HG03378 (cell line): ENCODE data around the gene SIN3B.

Experiments used
- ATAC-seq: cut with Tn5 transposase; IDR thresholded peaks from one replicate; pipeline ENCODE4 v1.9.1; 2021; ENCODE audit warnings: mild to moderate bottlenecking, moderate library complexity; ENCODE audit not compliant: unreplicated experiment

Gene SIN3B

GRCh38 chr19:16825312-16826052, 3.7 kb upstream of the SIN3B start:
- no peak for ATAC-seq

- no peak for ATAC-seq
Measured at GRCh38 chr19:16829822-16830289, 658 bp downstream of the SIN3B start.

DNA sequence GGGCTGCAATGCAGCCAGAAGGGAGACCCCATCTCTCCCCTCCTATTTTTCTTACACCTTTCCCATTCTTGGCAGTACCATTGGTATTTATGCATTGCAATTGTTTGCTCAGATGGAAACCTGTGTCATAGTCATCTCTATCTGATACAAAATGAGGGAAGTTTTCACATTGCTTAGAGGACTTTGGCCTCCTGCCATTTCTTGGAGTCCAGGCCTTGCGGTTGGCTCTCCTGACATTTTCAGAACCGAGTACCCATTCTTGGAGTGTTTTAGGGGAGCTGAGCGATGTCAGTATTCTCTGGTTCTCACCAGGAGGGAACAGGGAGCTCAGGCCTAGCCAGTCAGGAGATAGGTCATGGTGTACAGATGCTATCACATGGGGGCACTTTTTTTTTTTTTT, 1.5 kb downstream of the SIN3B start:
- no peak for ATAC-seq

DNA sequence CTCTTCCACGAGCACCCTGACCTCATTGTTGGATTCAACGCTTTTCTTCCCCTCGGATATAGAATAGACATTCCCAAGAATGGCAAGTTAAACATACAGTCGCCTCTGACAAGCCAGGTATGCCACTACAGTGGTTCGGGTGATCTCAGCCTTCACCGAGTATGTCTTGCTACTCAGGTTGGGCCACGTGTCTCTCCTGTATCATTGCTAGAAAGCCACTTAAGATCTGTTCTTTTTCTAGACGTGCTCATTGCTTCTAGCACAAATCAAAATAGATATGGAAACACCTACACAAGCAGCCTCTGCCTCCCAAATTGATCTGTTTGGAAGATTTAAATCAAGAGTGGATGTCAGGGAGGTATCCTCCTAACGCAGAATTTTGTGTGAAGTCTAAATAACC, 2.3 kb downstream of the SIN3B start:
- no peak for ATAC-seq

- ATAC-seq, result no peak
Measured at GRCh38 chr19:16834747-16835146, 5.5 kb downstream of the SIN3B start.

- no peak for ATAC-seq
Measured at GRCh38 chr19:16836115-16837034, 7.2 kb downstream of the SIN3B start.

GRCh38 chr19:16837035-16837362, 7.8 kb downstream of the SIN3B start:
- ATAC-seq, result no peak

DNA sequence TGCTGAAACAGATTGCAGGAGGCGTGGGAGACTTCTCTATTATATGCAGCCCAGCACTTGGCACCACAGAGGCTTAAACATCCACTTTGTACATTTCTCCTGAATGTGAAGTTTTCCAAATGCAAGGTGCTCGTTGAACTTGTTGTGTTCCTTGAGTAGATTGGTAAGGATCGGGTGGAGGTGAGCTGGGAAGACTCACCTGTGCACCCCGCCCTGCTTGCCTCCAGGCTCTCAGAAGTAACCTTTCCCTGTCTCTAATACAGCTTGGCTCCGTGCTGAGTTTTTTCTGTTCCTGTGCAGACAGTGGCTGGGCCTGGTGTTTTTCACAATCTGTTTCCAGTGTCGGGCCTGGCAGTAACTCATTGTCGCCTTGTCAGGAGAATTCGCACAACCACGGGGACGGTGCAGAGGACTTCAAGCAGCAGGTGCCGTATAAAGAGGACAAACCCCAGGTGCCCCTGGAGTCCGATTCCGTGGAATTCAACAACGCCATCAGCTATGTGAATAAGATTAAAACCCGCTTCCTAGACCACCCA, 12.3 kb downstream of the SIN3B start:
- ATAC-seq, result no peak

- ATAC-seq, result no peak
Measured at GRCh38 chr19:16846901-16847300, 17.7 kb downstream of the SIN3B start.

- no peak for ATAC-seq
Measured at GRCh38 chr19:16847430-16847829, 18.2 kb downstream of the SIN3B start.

DNA sequence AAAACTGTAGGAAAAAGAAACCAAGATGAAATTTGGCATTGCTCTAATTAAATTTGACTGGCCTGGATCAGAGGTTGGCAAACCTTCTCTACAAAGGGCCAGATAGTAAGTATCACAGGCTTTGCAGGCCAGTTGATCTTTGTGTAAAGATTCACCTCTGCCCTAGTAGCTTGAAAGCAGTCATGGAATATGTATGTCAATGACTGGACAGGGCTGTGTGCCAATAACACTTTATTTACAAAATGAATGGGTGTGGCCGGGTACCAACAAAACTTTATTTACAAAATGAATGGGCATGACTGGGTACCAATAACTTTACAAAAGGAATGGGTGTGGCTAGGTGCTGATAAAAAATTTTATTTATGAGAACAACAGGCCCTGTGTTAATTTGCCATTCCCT, 20.0 kb downstream of the SIN3B start:
- no peak for ATAC-seq

DNA sequence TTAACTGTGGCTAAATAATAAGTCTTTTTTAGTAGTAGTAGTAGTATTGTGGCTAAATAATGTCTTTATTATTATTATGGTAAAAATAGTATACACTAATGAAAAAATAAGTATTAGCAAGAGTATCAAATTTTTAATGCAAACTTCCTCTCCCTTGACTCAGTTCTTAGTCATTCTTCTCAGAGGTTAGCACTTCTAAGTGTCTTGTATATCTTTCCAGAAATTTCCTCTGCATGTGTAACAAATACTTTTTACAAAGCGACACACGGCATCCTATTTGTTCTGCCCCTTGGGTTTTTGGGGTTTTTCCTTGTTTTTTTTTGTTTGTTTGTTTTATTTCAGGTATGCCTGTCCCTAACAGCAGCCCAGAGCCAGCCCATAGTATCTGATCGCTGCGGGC, 20.9 kb downstream of the SIN3B start:
- no peak for ATAC-seq

DNA sequence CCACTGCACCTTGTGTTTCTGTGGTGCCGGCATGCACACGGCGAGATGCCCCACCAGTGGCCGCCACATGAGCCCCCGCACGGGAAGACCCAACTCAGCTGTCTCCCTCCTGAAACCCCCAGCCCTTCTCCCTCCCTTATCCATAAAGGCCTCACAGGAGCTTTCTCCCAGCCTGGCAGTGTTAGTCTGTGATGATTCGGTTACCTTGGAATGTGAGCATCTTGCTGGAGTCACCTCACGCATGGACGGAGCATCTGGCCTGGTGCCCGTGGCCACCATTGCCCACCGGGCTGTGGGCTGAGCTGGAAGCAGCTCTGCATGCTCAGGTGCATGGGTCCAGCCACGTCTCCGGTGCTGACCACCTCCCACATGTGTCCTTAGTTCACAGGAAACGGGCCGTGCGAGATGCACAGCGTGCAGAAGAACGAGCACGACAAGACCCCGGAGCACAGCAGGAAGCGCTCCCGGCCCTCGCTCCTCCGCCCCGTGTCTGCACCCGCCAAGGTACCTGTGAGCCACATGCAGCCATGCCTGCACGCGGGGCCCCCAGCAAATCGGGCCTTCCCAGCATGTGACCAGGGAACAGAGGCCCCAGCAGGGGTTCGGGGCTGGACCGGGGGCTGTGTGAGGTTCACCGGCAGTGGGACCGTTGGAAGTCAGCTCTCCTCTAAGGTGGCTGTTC, 22.0 kb downstream of the SIN3B start:
- ATAC-seq, result no peak

GRCh38 chr19:16853066-16853465, 23.9 kb downstream of the SIN3B start:
- no peak for ATAC-seq

DNA sequence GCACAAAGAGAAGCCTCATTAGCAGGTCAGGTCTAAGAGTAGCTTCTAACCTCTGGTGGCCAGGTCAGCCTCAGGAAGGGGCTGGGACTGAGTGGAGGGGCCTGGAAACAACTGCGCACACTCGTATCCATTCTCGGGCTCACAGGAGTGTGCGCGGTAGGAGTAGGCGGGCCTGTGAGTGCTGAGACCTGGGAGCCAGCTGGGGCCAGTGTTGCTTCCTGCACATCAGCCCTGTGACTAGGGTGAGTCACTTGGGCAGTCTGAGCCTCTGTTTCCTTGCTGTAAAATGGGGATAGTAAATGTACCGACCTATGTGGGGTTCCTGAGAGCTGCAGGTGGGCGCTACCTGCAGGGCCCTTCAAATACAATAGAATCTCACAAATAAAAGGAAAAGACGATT, 26.9 kb downstream of the SIN3B start:
- no peak for ATAC-seq

GRCh38 chr19:16859626-16860025, 30.4 kb downstream of the SIN3B start:
- no peak for ATAC-seq

DNA sequence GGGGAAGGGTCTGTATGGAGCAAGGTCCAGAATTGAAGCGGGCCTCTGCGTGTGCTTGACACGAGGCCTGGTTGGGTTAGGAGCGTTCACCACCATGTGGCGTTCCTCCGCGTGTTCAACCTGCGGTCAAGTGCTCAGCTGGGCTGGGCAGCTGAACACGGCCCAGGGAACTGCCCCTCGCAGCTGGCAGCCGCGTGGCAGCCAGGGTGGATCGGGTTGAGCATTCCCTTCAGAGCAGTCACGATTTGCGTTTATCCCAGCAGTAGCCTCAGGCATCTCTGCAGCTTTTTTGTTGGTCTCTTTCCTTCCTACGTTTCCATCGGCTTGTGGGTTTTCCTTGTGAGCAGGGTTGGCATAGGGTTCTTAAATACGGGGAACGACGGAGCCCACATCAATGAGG, 30.9 kb downstream of the SIN3B start:
- no peak for ATAC-seq

GRCh38 chr19:16861011-16861410, 31.8 kb downstream of the SIN3B start:
- ATAC-seq, result no peak

- ATAC-seq, result no peak
Measured at GRCh38 chr19:16861834-16862233, 32.6 kb downstream of the SIN3B start.

DNA sequence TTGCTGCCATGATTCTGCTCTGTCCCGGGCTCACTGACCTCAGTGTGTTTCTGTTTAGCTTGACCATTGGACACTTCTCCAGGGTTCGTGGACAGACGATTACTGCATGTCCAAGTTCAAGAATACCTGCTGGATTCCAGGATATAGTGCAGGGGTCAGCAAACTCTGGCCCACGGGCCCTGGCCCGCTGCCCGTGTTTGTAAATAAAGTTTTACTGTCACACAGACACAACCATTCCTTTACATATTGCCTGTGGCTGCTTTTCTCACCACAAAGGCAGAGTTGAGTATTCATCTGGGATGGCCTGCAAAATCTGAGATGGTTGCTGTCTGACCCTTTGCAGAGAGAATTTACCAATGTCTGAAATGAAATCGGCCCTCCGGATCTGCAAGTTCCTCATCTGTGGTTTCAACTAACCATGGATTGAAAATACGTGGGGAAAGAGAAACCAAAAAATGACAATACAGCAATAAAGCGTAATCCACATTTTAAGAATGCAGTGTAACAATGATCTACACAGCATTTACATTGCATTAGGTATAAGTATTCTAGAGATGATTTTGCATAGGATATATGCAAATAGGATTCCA, 33.7 kb downstream of the SIN3B start:
- no peak for ATAC-seq

DNA sequence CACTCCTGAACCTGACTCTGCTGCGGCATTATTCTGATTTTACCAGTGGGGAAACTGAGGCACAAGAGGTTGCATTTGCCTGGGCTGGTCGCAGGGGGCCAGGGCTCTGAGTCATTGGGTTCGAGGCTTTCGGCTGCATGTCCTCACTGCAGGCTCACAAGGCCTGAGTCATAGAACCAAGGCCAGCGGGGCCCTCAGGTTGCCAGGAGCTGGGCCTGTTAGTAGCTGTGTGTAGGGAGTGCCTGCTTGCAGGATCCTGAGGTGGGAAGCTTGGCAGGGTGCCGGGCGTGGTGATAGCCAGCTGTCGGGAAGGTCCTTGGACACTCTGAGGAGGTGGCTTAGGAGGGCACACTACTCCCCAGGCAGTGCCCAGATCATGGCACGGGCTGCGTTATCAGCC, 38.0 kb downstream of the SIN3B start:
- no peak for ATAC-seq
